Pancreas (tissue), 10 donors: ENCODE data around the gene SDR42E2. TPM values are rescaled to one million over a fixed set of nuclear protein-coding genes. Genes with fewer than 3 reads are reported as not detected.

Experiments used
- ATAC-seq, 4 donors: fragments of 200-7000 bp; cut with Tn5 transposase; one replicate each; pipeline versions ENCODE4 v1.8.0 to v1.9.1; 2020; ENCODE audit warnings: mild to moderate bottlenecking in 4 of 4, moderate library complexity in 4 of 4
- DNase-seq, 6 donors: peaks; one replicate each; pipeline ENCODE4 v3.0.0-alpha.2; 2020
- FAIRE-seq: peaks from 2 replicates; lab custom pipeline; 2012; peaks lifted over from hg19 to GRCh38; lab: Jason Lieb, UNC
- H3K27ac ChIP-seq, 4 donors: fragments of 200-600 bp; sonication (generic); 1 replicate in 3 of 4; 2 replicates in 1 of 4; pipeline versions ENCODE4 v1.5.0 to v1.8.0; 2020
- H3K27me3 ChIP-seq, 4 donors: fragments of 200-600 bp; one replicate each; pipeline ENCODE4 v1.8.0; 2021
- H3K36me3 ChIP-seq, 3 donors: fragments of 200-600 bp; sonication (generic) in 1 of 3; one replicate each; pipeline versions ENCODE4 v1.5.0 to v1.8.0; 2020 to 2021
- H3K4me1 ChIP-seq, 3 donors: fragments of 200-600 bp; one replicate each; pipeline ENCODE4 v1.8.0; 2021
- H3K4me3 ChIP-seq, 4 donors: fragments of 200-600 bp; sonication (generic) in 2 of 4; one replicate each; pipeline versions ENCODE4 v1.5.0 to v1.8.0; 2020 to 2021
- H3K9me3 ChIP-seq, 4 donors: fragments of 200-600 bp; one replicate each; pipeline ENCODE4 v1.8.0; 2021
- WGBS, 2 donors: extraction: QIAGEN DNeasy Blood & Tissue Kit; methylation state at CpG; one replicate each; pipeline ENCODE4 v1.1.7; 2013; 5-methylcytosine and 5-hydroxymethylcytosine counted together
- intact Hi-C, 3 donors: fragments of 100-400 bp; cut with DNase I; formaldehyde crosslinking; loops; one replicate each; pipeline versions ENCODE4 v1.11.1 to v1.14.2; 2022
- polyA plus RNA-seq, 2 donors: library from polyadenylated mRNA; stranded (reverse); fragments of 200-250 nt; gene quantifications; one replicate each; pipeline ENCODE4 v1.2.3, GENCODE V29; 2013
- total RNA-seq, 6 donors: library from RNA; stranded (reverse); fragmentation: NEBNext Ultra II Directional in 4 of 6; extraction: Animal tissue kit (Norgen Biotek cat#: 25700) in 4 of 6; gene quantifications; one replicate each; pipeline versions ENCODE4 v1.2.1 to v1.2.4, GENCODE V29; 2021 to 2023
- TF ChIP-seq, protein P1 (sequence below), 4 donors: fragments of 200-600 bp; sonication (generic) in 3 of 4; IDR thresholded peaks; one replicate each; pipeline versions ENCODE4 v1.5.0 to v1.8.0; 2021; ENCODE audit warnings: antibody characterized with exemption in 4 of 4
- donor health status: healthy with polysubstance abuse.
- donor health status: DM: no; HTN: no; CAD: no; lungs with moderate emphysema.
- donor health status: DM: no; HTN: no; CAD: no.
- donor health status: control.
- donor health status: control.
- donor health status: Bipolar disorder and iron deficiency.
- donor health status: DM: yes; HTN: yes; CAD: no.
- donor health status: DM: no; HTN: no; CAD: no.
- donor health status: DM: no; HTN: no; CAD: no.
- donor health status: DM: yes; HTN: yes; CAD: no.

SDR42E2 gene
- total and polyA plus RNA-seq, 8 donors: 0.07 TPM; not detected in 7

GRCh38 chr16:22217890-22218730, 55.8 kb downstream of the SDR42E2 start:
- peak in 1 of 4 donors; percentile 34 for ATAC-seq
- DNase-seq: no peak

GRCh38 chr16:22219389-22220068, 57.2 kb downstream of the SDR42E2 start:
- no peak overlapping the region for H3K4me3 ChIP-seq
- H3K27ac ChIP-seq: no peak overlapping the region
- no peak for FAIRE-seq
- TF ChIP-seq, protein P1, sequence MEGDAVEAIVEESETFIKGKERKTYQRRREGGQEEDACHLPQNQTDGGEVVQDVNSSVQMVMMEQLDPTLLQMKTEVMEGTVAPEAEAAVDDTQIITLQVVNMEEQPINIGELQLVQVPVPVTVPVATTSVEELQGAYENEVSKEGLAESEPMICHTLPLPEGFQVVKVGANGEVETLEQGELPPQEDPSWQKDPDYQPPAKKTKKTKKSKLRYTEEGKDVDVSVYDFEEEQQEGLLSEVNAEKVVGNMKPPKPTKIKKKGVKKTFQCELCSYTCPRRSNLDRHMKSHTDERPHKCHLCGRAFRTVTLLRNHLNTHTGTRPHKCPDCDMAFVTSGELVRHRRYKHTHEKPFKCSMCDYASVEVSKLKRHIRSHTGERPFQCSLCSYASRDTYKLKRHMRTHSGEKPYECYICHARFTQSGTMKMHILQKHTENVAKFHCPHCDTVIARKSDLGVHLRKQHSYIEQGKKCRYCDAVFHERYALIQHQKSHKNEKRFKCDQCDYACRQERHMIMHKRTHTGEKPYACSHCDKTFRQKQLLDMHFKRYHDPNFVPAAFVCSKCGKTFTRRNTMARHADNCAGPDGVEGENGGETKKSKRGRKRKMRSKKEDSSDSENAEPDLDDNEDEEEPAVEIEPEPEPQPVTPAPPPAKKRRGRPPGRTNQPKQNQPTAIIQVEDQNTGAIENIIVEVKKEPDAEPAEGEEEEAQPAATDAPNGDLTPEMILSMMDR (IDR thresholded peaks at IDR 0.05): no peak
- no peaks in the 10 kb centered on the region for H3K27me3 ChIP-seq
- intact Hi-C loops: loop anchor here in 2 of 3 donors (10.0 kb wide), 2 partner anchors 55 to 65 kb away; no protein-coding TSS in a partner anchor
- 96 to 99% methylated on average over 3 of the region's 3 CpGs for WGBS, 2 donors
- H3K36me3 ChIP-seq: no peaks in the 10 kb centered on the region
- no peak for ATAC-seq
- H3K4me1 ChIP-seq: peaks cover 0 to 11% (median 8%) of the 10 kb centered on the region in 3 donors
- DNase-seq: no peak
- H3K9me3 ChIP-seq: no peaks in the 10 kb centered on the region

More at GRCh38 chr16:22217890-22218730, 55.8 kb downstream of the SDR42E2 start:
- Histone ChIP-seq H3K4me1 (peaks cover 0 to 11% (median 8%) of the 10 kb centered on the region in 3 donors), H3K36me3 (peaks cover 0 to 3% (median 0%) of the 10 kb centered on the region in 3 donors), H3K27me3 (no peaks in the 10 kb centered on the region), H3K27ac (no peak overlapping the region), H3K9me3 (no peaks in the 10 kb centered on the region), H3K4me3 (no peak overlapping the region)
- WGBS, 2 donors: 86% methylated on average over 18 of the region's 18 CpGs
- no peak for FAIRE-seq
- TF ChIP-seq, protein P1 (IDR thresholded peaks at IDR 0.05): no peak
- intact Hi-C loops: loop anchor here in 1 of 3 donors (10.0 kb wide), 1 partner anchor 67 kb away; no protein-coding TSS in a partner anchor

- no peak overlapping the region for H3K27ac ChIP-seq
Observed at GRCh38 chr16:22220069-22220440, 57.7 kb downstream of the SDR42E2 start.

GRCh38 chr16:22220714-22221113, 58.4 kb downstream of the SDR42E2 start:
- Histone ChIP-seq H3K4me1 (peaks cover 0 to 9% (median 6%) of the 10 kb centered on the region in 3 donors), H3K27me3 (no peaks in the 10 kb centered on the region), H3K27ac (no peak overlapping the region), H3K36me3 (no peaks in the 10 kb centered on the region), H3K9me3 (no peaks in the 10 kb centered on the region), H3K4me3 (no peak overlapping the region)
- intact Hi-C loops: loop anchor here in 1 of 3 donors (10.0 kb wide), 1 partner anchor 54 kb away; no protein-coding TSS in a partner anchor
- WGBS, 2 donors: 59 to 63% methylated on average over 9 of the region's 9 CpGs
- FAIRE-seq: no peak
- TF ChIP-seq, protein P1 (IDR thresholded peaks at IDR 0.05): no peak
- peak in 1 of 6 donors; percentile 44 for DNase-seq
- peak in 3 of 4 donors; percentile 9 to 40 (median 37) for ATAC-seq

More at GRCh38 chr16:22220069-22220440, 57.7 kb downstream of the SDR42E2 start:
- intact Hi-C loops: loop anchor here in 1 of 3 donors (10.0 kb wide), 1 partner anchor 55 kb away; no protein-coding TSS in a partner anchor
- no peak overlapping the region for H3K4me3 ChIP-seq
- DNase-seq: no peak
- TF ChIP-seq, protein P1 (IDR thresholded peaks at IDR 0.05): no peak
- 70 to 76% methylated on average over 11 of the region's 11 CpGs for WGBS, 2 donors
- H3K9me3 ChIP-seq: no peaks in the 10 kb centered on the region
- peaks cover 0 to 11% (median 8%) of the 10 kb centered on the region in 3 donors for H3K4me1 ChIP-seq
- no peak for FAIRE-seq
- no peaks in the 10 kb centered on the region for H3K27me3 ChIP-seq
- H3K36me3 ChIP-seq: no peaks in the 10 kb centered on the region
- ATAC-seq: peak in 1 of 4 donors; percentile 22
